HG03378 (cell line): ENCODE measurements around the gene OR2A5.
"Not testable (repeated sequence)": the region's sequence is repeated elsewhere in the genome, so short reads cannot be mapped to it uniquely, and the experiment has no call there.

Source experiments
- ATAC-seq: cut with Tn5 transposase; IDR thresholded peaks from one replicate; pipeline ENCODE4 v1.9.1; 2021; ENCODE audit warnings: mild to moderate bottlenecking, moderate library complexity; ENCODE audit not compliant: unreplicated experiment

The OR2A5 gene

GRCh38 chr7:144048648-144049047 is at the start of gene OR2A5:
Gene OR2A5, plus strand, starts transcription at chr7:144048948. Its CDS starts 1,454 bp downstream, at chr7:144050402.
- no peak for ATAC-seq

GRCh38 chr7:144000020-144000419 is 48.7 kb upstream of the OR2A5 start, which contains the start of gene OR6B1:
Gene OR6B1, plus strand, starts transcription at chr7:144000320. Its CDS starts 3,677 bp downstream, at chr7:144003997.
- no peak for ATAC-seq

- ATAC-seq = no peak
Measured at GRCh38 chr7:144001543-144001942, 47.2 kb upstream of the OR2A5 start.

GRCh38 chr7:144004703-144005102 is 44.0 kb upstream of the OR2A5 start:
- ATAC-seq = no peak

- no peak for ATAC-seq
Measured at GRCh38 chr7:144006029-144006691, 42.6 kb upstream of the OR2A5 start.

- ATAC-seq = no peak
Measured at GRCh38 chr7:144006692-144007042, 42.1 kb upstream of the OR2A5 start.

GRCh38 chr7:144009361-144009760 is 39.4 kb upstream of the OR2A5 start:
- ATAC-seq = no peak

- not testable (repeated sequence) for ATAC-seq
Measured at GRCh38 chr7:144010061-144010460, 38.7 kb upstream of the OR2A5 start.

- ATAC-seq = not testable (repeated sequence)
Measured at GRCh38 chr7:144010821-144011220, 37.9 kb upstream of the OR2A5 start.

- ATAC-seq = no peak
Measured at GRCh38 chr7:144011458-144012230, 37.1 kb upstream of the OR2A5 start.

- no peak for ATAC-seq
Measured at GRCh38 chr7:144018065-144018464, 30.7 kb upstream of the OR2A5 start.

- ATAC-seq = peak; percentile 48
Measured at GRCh38 chr7:144019457-144019856, 29.3 kb upstream of the OR2A5 start.

- ATAC-seq = no peak
Measured at GRCh38 chr7:144020340-144020739, 28.4 kb upstream of the OR2A5 start.

GRCh38 chr7:144022169-144022568 is 26.6 kb upstream of the OR2A5 start:
- no peak for ATAC-seq

GRCh38 chr7:144023171-144023827 is 25.4 kb upstream of the OR2A5 start:
- no peak for ATAC-seq

- ATAC-seq = no peak
Measured at GRCh38 chr7:144024213-144024612, 24.5 kb upstream of the OR2A5 start.

- no peak for ATAC-seq
Measured at GRCh38 chr7:144026203-144026883, 22.4 kb upstream of the OR2A5 start.

- ATAC-seq = no peak
Measured at GRCh38 chr7:144027070-144027469, 21.7 kb upstream of the OR2A5 start.

GRCh38 chr7:144027974-144028373 is 20.8 kb upstream of the OR2A5 start:
- peak; percentile 80 for ATAC-seq

- no peak for ATAC-seq
Measured at GRCh38 chr7:144028547-144028946, 20.2 kb upstream of the OR2A5 start.

GRCh38 chr7:144032516-144032915 is 16.2 kb upstream of the OR2A5 start:
- no peak for ATAC-seq
